Brain microvascular endothelial cell (primary cell): ENCODE results near the gene PKDREJ.
A peak's percentile ranks its signal among the peaks of the same experiment; 100 is the strongest.

ENCODE experiments used
- DNase-seq: peaks from one replicate; pipeline ENCODE4 v3.0.0-alpha.2; 2020
- H3K27ac ChIP-seq: fragments of 250-450 bp; sonication (Bioruptor Pico); 2 replicates; pipeline ENCODE4 v1.5.1; 2020; ENCODE audit warnings: mild to moderate bottlenecking, moderate library complexity
- H3K27me3 ChIP-seq: fragments of 250-450 bp; sonication (Bioruptor Pico); replicated peaks from 2 replicates; pipeline ENCODE4 v1.5.1; 2020; ENCODE audit warnings: mild to moderate bottlenecking
- H3K36me3 ChIP-seq: fragments of 250-450 bp; sonication (Bioruptor Pico); replicated peaks from 2 replicates; pipeline ENCODE4 v1.5.1; 2020; ENCODE audit warnings: mild to moderate bottlenecking
- H3K4me3 ChIP-seq: 2 replicates; pipeline ENCODE4 v1.5.1; 2011; ENCODE audit warnings: low read depth, mild to moderate bottlenecking, control low read depth, low read length, moderate library complexity
- CTCF ChIP-seq: IDR thresholded peaks from 2 replicates; pipeline ENCODE4 v1.5.1; 2011; ENCODE audit warnings: low read depth, mild to moderate bottlenecking, moderate library complexity, low read length, control low read depth, inconsistent platforms; ENCODE audit errors: missing control alignments
- in situ Hi-C: cut with HindIII; loops from 2 replicates; pipeline ENCODE4 v1.10.0; 2017; ENCODE audit warnings: low sequenced_read_pairs, low pct_ligation_motif_present

The PKDREJ gene

GRCh38 chr22:46294784-46295183 is 31.6 kb upstream of the PKDREJ start:
- Histone ChIP-seq H3K4me3 (no peak overlapping the region), H3K27me3 (no peaks in the 10 kb centered on the region), H3K36me3 (peaks cover 7% of the 10 kb centered on the region), H3K27ac (no peak overlapping the region)
- no peak for DNase-seq
- in situ Hi-C loops = no loop called here
- no peak for TF ChIP-seq CTCF

- DNase-seq = peak; percentile 28
- Histone ChIP-seq H3K4me3 (no peak overlapping the region), H3K27ac (no peak overlapping the region), H3K27me3 (no peaks in the 10 kb centered on the region), H3K36me3 (peaks cover 7% of the 10 kb centered on the region)
- TF ChIP-seq CTCF = no peak
- in situ Hi-C loops = no loop called here
Observed at GRCh38 chr22:46293577-46294260, 30.6 kb upstream of the PKDREJ start.

GRCh38 chr22:46292732-46293131 is 29.6 kb upstream of the PKDREJ start:
- Histone ChIP-seq H3K27ac (no peak overlapping the region), H3K27me3 (no peaks in the 10 kb centered on the region), H3K36me3 (peaks cover 7% of the 10 kb centered on the region), H3K4me3 (no peak overlapping the region)
- no peak for TF ChIP-seq CTCF
- DNase-seq = no peak
- in situ Hi-C loops = no loop called here

GRCh38 chr22:46292173-46292572 is 29.0 kb upstream of the PKDREJ start:
- Histone ChIP-seq H3K27ac (no peak overlapping the region), H3K36me3 (peaks cover 7% of the 10 kb centered on the region), H3K27me3 (no peaks in the 10 kb centered on the region), H3K4me3 (no peak overlapping the region)
- TF ChIP-seq CTCF = no peak
- no peak for DNase-seq
- in situ Hi-C loops = no loop called here

- no peak for DNase-seq
- no peak overlapping the region for H3K27ac ChIP-seq
- in situ Hi-C loops = no loop called here
- H3K36me3 ChIP-seq = peaks cover 7% of the 10 kb centered on the region
- no peaks in the 10 kb centered on the region for H3K27me3 ChIP-seq
- TF ChIP-seq CTCF = no peak
- no peak overlapping the region for H3K4me3 ChIP-seq
Observed at GRCh38 chr22:46290843-46291785, 28.0 kb upstream of the PKDREJ start.
